ENCODE data around the gene CDO1. TPM values are rescaled to one million over a fixed set of nuclear protein-coding genes. Genes with fewer than 3 reads are reported as not detected.
"Not testable (repeated sequence)": the region's sequence is repeated elsewhere in the genome, so short reads cannot be mapped to it uniquely, and the experiment has no call there.

Gene CDO1
- total RNA-seq, 2 experiments from 2014 or later = 0.36 to 0.54 TPM

- H3K9me3 Mint-ChIP-seq = no peaks in the 10 kb centered on the region
- H3K4me3 Mint-ChIP-seq = no peak overlapping the region
- peaks cover 26% of the 10 kb centered on the region for H3K4me1 Mint-ChIP-seq
- POLR2A ChIA-PET = no interaction called here
- ATAC-seq (ENCODE audit: low read depth) (no peak), DNase-seq (no peak)
- H3K27me3 Mint-ChIP-seq = peaks cover 80% of the 10 kb centered on the region
- no peaks in the 10 kb centered on the region for H3K36me3 Mint-ChIP-seq
- no peak overlapping the region for H3K27ac Mint-ChIP-seq
Measured at GRCh38 chr5:115817386-115817785, 927 bp upstream of the CDO1 start.

- Mint-ChIP-seq H3K4me1 (peaks cover 28% of the 10 kb centered on the region), H3K4me3 (peak overlapping the region; percentile 79), H3K27me3 (peaks cover 83% of the 10 kb centered on the region), H3K36me3 (no peaks in the 10 kb centered on the region), H3K27ac (no peak overlapping the region), H3K9me3 (no peaks in the 10 kb centered on the region)
- POLR2A ChIA-PET = interaction anchor here (0.9 kb wide), 1 partner anchor 25 kb away, joined by 3 read pairs; no protein-coding TSS in a partner anchor
- ATAC-seq (ENCODE audit: low read depth) = no peak
- peak; percentile 39 for DNase-seq
Measured at GRCh38 chr5:115815693-115816225, 700 bp downstream of the CDO1 start.

- ATAC-seq (ENCODE audit: low read depth) (no peak), DNase-seq (no peak)
- POLR2A ChIA-PET = no interaction called here
- Mint-ChIP-seq H3K4me3 (peak overlapping the region; percentile 54), H3K27ac (no peak overlapping the region), H3K36me3 (no peaks in the 10 kb centered on the region), H3K9me3 (no peaks in the 10 kb centered on the region), H3K4me1 (peaks cover 28% of the 10 kb centered on the region), H3K27me3 (peaks cover 81% of the 10 kb centered on the region)
Measured at GRCh38 chr5:115815006-115815692, 1.3 kb downstream of the CDO1 start.

GRCh38 chr5:115813719-115814118 is 2.7 kb downstream of the CDO1 start:
- POLR2A ChIA-PET = no interaction called here
- no peak for ATAC-seq (ENCODE audit: low read depth)

GRCh38 chr5:115812372-115812771 is 4.1 kb downstream of the CDO1 start:
- Mint-ChIP-seq H3K36me3 (peaks cover under 1% of the 10 kb centered on the region), H3K27me3 (peaks cover 55% of the 10 kb centered on the region), H3K4me3 (no peak overlapping the region), H3K4me1 (peaks cover 54% of the 10 kb centered on the region), H3K9me3 (no peaks in the 10 kb centered on the region), H3K27ac (no peak overlapping the region)
- ATAC-seq (ENCODE audit: low read depth) = no peak
- POLR2A ChIA-PET = no interaction called here
- DNase-seq = no peak

More at GRCh38 chr5:115813719-115814118, 2.7 kb downstream of the CDO1 start:
- H3K27me3 Mint-ChIP-seq = peaks cover 68% of the 10 kb centered on the region
- DNase-seq = peak; percentile 42
- no peaks in the 10 kb centered on the region for H3K36me3 Mint-ChIP-seq
- peak overlapping the region; percentile 26 for H3K4me3 Mint-ChIP-seq
- H3K4me1 Mint-ChIP-seq = peaks cover 42% of the 10 kb centered on the region
- no peaks in the 10 kb centered on the region for H3K9me3 Mint-ChIP-seq
- peak overlapping the region; percentile 53 for H3K27ac Mint-ChIP-seq

- H3K4me1 Mint-ChIP-seq = peaks cover 59% of the 10 kb centered on the region
- H3K27ac Mint-ChIP-seq = no peak overlapping the region
- no peak for ATAC-seq (ENCODE audit: low read depth)
- peaks cover 49% of the 10 kb centered on the region for H3K27me3 Mint-ChIP-seq
- H3K9me3 Mint-ChIP-seq = no peaks in the 10 kb centered on the region
- no peak overlapping the region for H3K4me3 Mint-ChIP-seq
- peaks cover 1% of the 10 kb centered on the region for H3K36me3 Mint-ChIP-seq
- POLR2A ChIA-PET = no interaction called here
- DNase-seq = no peak
Measured at GRCh38 chr5:115811406-115811805, 5.1 kb downstream of the CDO1 start.

DNA sequence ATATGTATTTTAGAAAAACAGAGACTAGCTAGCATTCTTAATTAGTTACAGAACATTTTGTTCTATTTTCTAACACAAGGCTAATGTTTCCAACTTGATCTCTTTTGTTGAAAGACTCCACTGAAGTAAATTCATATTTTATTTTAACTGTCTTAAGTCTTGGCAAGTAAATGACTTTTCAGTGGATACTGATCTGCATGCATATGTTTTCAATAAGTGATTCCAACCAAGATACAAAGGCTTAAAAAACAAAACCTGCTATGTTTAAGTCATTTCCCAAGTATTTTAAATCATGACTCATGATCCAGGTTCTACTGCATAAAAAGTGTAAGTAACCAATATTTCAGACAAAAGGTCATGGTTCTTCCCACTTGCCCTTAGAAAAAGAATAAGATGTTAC is 5.7 kb downstream of the CDO1 start:
- Mint-ChIP-seq H3K4me1 (peaks cover 59% of the 10 kb centered on the region), H3K27me3 (peaks cover 45% of the 10 kb centered on the region), H3K36me3 (peaks cover 1% of the 10 kb centered on the region), H3K27ac (no peak overlapping the region), H3K4me3 (no peak overlapping the region), H3K9me3 (no peaks in the 10 kb centered on the region)
- POLR2A ChIA-PET = interaction anchor here (1.1 kb wide), 1 partner anchor 18 kb away, joined by 4 read pairs; no protein-coding TSS in a partner anchor
- DNase-seq (no peak), ATAC-seq (ENCODE audit: low read depth) (no peak)

- Mint-ChIP-seq H3K27me3 (peaks cover 38% of the 10 kb centered on the region), H3K36me3 (peaks cover 1% of the 10 kb centered on the region), H3K4me1 (peaks cover 53% of the 10 kb centered on the region), H3K4me3 (peak overlapping the region; percentile 2), H3K9me3 (no peaks in the 10 kb centered on the region), H3K27ac (no peak overlapping the region)
- ATAC-seq (ENCODE audit: low read depth) (peak; percentile 51), DNase-seq (no peak)
- POLR2A ChIA-PET = interaction anchor here (1.0 to 1.1 kb wide), 2 partner anchors 19 to 31 kb away, joined by 3 to 4 read pairs; partner anchors contain the start of gene ATG12
Measured at GRCh38 chr5:115809946-115810345, 6.5 kb downstream of the CDO1 start.

GRCh38 chr5:115808066-115808465 is 8.4 kb downstream of the CDO1 start:
- H3K27ac Mint-ChIP-seq; H3K4me3 Mint-ChIP-seq; POLR2A ChIA-PET; H3K9me3 Mint-ChIP-seq; DNase-seq; H3K36me3 Mint-ChIP-seq; ATAC-seq (ENCODE audit: low read depth): not testable (repeated sequence)
- Mint-ChIP-seq H3K4me1 (peaks cover 38% of the 10 kb centered on the region), H3K27me3 (peaks cover 21% of the 10 kb centered on the region)

- POLR2A ChIA-PET = no interaction called here
- peaks cover 20% of the 10 kb centered on the region for H3K27me3 Mint-ChIP-seq
- H3K27ac Mint-ChIP-seq = peak overlapping the region; percentile 69
- peaks cover 4% of the 10 kb centered on the region for H3K36me3 Mint-ChIP-seq
- peak overlapping the region; percentile 55 for H3K4me3 Mint-ChIP-seq
- no peaks in the 10 kb centered on the region for H3K9me3 Mint-ChIP-seq
- ATAC-seq (ENCODE audit: low read depth) (no peak), DNase-seq (no peak)
- peaks cover 38% of the 10 kb centered on the region for H3K4me1 Mint-ChIP-seq
Measured at GRCh38 chr5:115807654-115808052, 8.8 kb downstream of the CDO1 start.

- Mint-ChIP-seq H3K9me3 (no peaks in the 10 kb centered on the region), H3K27me3 (peaks cover 20% of the 10 kb centered on the region), H3K36me3 (peaks cover 4% of the 10 kb centered on the region), H3K4me3 (peak overlapping the region; percentile 55), H3K4me1 (peaks cover 38% of the 10 kb centered on the region), H3K27ac (peak overlapping the region; percentile 69)
- POLR2A ChIA-PET = no interaction called here
- peak; percentile 27 for ATAC-seq (ENCODE audit: low read depth)
- DNase-seq = no peak
Measured at GRCh38 chr5:115806986-115807653, 9.3 kb downstream of the CDO1 start.

DNA sequence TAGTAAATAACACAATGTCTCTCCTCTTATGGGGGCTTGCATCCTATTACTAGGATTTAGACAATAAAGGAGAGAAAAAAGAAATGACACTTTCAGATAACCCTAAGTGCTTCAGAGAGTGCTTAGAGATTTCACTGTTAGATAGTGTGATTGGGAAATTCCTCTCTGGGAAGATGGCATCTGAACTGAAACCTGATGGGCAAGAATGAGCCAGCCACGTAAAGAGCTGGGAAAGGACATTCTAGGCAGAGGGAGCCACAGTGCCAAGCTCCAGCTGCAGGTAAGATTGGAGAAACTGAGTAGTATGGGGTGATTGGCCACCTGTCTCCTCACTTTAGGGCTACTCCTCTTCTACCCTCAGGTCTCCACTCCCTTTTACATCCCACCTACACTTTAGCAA is 14.5 kb downstream of the CDO1 start:
- no peak for ATAC-seq (ENCODE audit: low read depth)
- Mint-ChIP-seq H3K27me3 (peaks cover 17% of the 10 kb centered on the region), H3K36me3 (peaks cover 2% of the 10 kb centered on the region), H3K9me3 (no peaks in the 10 kb centered on the region), H3K4me1 (peaks cover 12% of the 10 kb centered on the region), H3K4me3 (no peak overlapping the region), H3K27ac (no peak overlapping the region)
- no peak for DNase-seq
- POLR2A ChIA-PET = no interaction called here

DNA sequence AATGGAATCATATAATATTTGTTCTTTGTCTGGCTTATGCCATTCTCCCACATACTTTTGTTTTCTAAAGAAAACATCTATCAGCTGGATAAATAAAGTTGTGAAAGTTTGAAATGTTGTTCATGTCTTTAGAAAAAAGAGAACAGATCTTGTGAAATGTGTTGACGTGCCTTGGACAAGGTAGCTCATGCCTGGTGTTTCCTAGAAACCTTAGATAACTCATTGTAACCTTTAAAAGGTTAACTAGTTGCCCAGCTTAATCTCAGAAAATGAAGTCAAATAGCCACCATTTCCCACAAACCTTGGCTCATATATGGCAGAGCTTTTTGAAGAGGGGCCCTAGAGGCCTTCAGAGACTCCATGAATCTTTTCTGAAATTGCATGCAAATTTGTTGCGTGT is 15.3 kb downstream of the CDO1 start:
- H3K36me3 Mint-ChIP-seq = peaks cover 2% of the 10 kb centered on the region
- POLR2A ChIA-PET = no interaction called here
- ATAC-seq (ENCODE audit: low read depth) (no peak), DNase-seq (no peak)
- no peak overlapping the region for H3K27ac Mint-ChIP-seq
- no peak overlapping the region for H3K4me3 Mint-ChIP-seq
- no peaks in the 10 kb centered on the region for H3K9me3 Mint-ChIP-seq
- peaks cover 20% of the 10 kb centered on the region for H3K27me3 Mint-ChIP-seq
- peaks cover 7% of the 10 kb centered on the region for H3K4me1 Mint-ChIP-seq

- no peak overlapping the region for H3K27ac Mint-ChIP-seq
- no peak overlapping the region for H3K4me3 Mint-ChIP-seq
- H3K36me3 Mint-ChIP-seq = peaks cover 2% of the 10 kb centered on the region
- no peaks in the 10 kb centered on the region for H3K9me3 Mint-ChIP-seq
- POLR2A ChIA-PET = no interaction called here
- no peak for DNase-seq
- peaks cover 7% of the 10 kb centered on the region for H3K4me1 Mint-ChIP-seq
- peaks cover 22% of the 10 kb centered on the region for H3K27me3 Mint-ChIP-seq
- ATAC-seq (ENCODE audit: low read depth) = no peak
Measured at GRCh38 chr5:115800108-115800507, 16.4 kb downstream of the CDO1 start.
